HL-60 (cell line): ENCODE results near the gene TNPO3.

Experiments
- CTCF ChIP-seq: IDR thresholded peaks from one replicate; pipeline ENCODE4 v1.5.1; 2011; ENCODE audit warnings: low read length, control low read depth, inconsistent platforms; ENCODE audit not compliant: insufficient read depth
- GABPA ChIP-seq: IDR thresholded peaks from 2 replicates; pipeline ENCODE4 v1.6.1; 2012; ENCODE audit warnings: low read depth
- POLR2AphosphoS5 ChIP-seq: IDR thresholded peaks from 2 replicates; pipeline ENCODE4 v1.6.1; 2012; ENCODE audit warnings: low read depth

- TF ChIP-seq CTCF, result no peak
- no peak for TF ChIP-seq POLR2AphosphoS5
- no peak for TF ChIP-seq GABPA
These were observed 444 bp upstream of the TNPO3 start for GRCh38 chr7:129055294-129055816.
